Measurements from ENCODE around the gene GAS2L1. TPM values are rescaled to one million over a fixed set of nuclear protein-coding genes. Genes with fewer than 3 reads are reported as not detected.

Gene GAS2L1
- polyA plus RNA-seq, 1 donor (not counting 4 experiments of a cell fraction or from before 2014, with no cell fraction given), result 11.3 TPM

DNA sequence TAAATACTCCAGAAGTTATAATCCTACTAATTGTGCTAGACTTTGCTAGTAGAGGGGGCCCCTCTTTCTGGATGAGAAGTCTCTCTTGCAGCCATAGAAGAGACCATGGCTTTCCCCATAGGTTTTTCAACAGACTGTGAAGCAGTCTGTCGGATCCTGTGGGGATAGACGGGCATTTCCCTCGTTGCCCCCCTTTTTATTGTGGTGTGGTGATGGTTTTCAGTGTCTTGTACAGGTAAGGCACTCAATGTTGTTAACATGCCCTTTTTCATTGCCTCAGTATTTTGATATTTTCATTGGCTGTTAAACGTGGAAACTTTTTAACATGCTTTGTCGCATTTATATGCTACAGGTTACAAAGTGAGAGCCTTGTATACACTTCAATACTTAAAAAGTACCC, 16.4 kb upstream of the GAS2L1 start:
- Histone ChIP-seq H3K9me1 (ENCODE audit: control insufficient read depth, extremely low read depth, insufficient read depth, low read length) (no peaks in the 10 kb centered on the region), H3K9ac (ENCODE audit: control insufficient read depth, extremely low read depth, insufficient read depth, low read length) (no peak overlapping the region), H2AFZ (ENCODE audit: control insufficient read depth, low read length) (no peak overlapping the region), H3K4me3 (ENCODE audit: control insufficient read depth in 2 of 3, extremely low read depth in 1 of 3, insufficient read depth in 2 of 3, low read depth in 1 of 3, low read length in 3 of 3) (no peak overlapping the region), H3K9me3 (ENCODE audit: control insufficient read depth, low read depth, low read length) (no peaks in the 10 kb centered on the region), H3K4me2 (ENCODE audit: control insufficient read depth, extremely low read depth, insufficient read depth, low read depth, low read length) (no peak overlapping the region), H4K20me1 (ENCODE audit: control insufficient read depth, extremely low read depth, insufficient read depth, low read length) (peaks cover 5% of the 10 kb centered on the region), H3K4me1 (ENCODE audit: control insufficient read depth, extremely low read depth, insufficient read depth, low read length) (no peaks in the 10 kb centered on the region), H3K36me3 (ENCODE audit: control insufficient read depth in 2 of 2, extremely low read depth in 1 of 2, insufficient read depth in 2 of 2, low read length in 2 of 2) (peaks cover 46 to 67% of the 10 kb centered on the region in 2 experiments), H3K27ac (ENCODE audit: control insufficient read depth, insufficient read depth, low read length) (no peak overlapping the region), H3K79me2 (ENCODE audit: control insufficient read depth, insufficient read depth, low read length) (peaks cover 35% of the 10 kb centered on the region), H3K27me3 (ENCODE audit: control insufficient read depth, extremely low read depth, insufficient read depth, low read length) (no peaks in the 10 kb centered on the region)
- no peak for FAIRE-seq
- dilution Hi-C loops (cut with MboI; ENCODE audit: extremely low pct_ligation_motif_present, low sequenced_read_pairs), result no loop called here
- DNase-seq (ENCODE audit: low read depth, low spot score), result no peak
- TF ChIP-seq, protein P1, sequence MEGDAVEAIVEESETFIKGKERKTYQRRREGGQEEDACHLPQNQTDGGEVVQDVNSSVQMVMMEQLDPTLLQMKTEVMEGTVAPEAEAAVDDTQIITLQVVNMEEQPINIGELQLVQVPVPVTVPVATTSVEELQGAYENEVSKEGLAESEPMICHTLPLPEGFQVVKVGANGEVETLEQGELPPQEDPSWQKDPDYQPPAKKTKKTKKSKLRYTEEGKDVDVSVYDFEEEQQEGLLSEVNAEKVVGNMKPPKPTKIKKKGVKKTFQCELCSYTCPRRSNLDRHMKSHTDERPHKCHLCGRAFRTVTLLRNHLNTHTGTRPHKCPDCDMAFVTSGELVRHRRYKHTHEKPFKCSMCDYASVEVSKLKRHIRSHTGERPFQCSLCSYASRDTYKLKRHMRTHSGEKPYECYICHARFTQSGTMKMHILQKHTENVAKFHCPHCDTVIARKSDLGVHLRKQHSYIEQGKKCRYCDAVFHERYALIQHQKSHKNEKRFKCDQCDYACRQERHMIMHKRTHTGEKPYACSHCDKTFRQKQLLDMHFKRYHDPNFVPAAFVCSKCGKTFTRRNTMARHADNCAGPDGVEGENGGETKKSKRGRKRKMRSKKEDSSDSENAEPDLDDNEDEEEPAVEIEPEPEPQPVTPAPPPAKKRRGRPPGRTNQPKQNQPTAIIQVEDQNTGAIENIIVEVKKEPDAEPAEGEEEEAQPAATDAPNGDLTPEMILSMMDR (optimal IDR thresholded peaks at IDR 0.05 in 1 of 3, IDR thresholded peaks at IDR 0.05 in 1 of 3, conservative IDR thresholded peaks at IDR 0.05 in 1 of 3; ENCODE audit: extremely low read depth in 1 of 3, insufficient read depth in 2 of 3, low read length in 3 of 3), result no peak
- TF ChIP-seq EZH2 (IDR thresholded peaks at IDR 0.05; ENCODE audit: low read length), result no peak

DNA sequence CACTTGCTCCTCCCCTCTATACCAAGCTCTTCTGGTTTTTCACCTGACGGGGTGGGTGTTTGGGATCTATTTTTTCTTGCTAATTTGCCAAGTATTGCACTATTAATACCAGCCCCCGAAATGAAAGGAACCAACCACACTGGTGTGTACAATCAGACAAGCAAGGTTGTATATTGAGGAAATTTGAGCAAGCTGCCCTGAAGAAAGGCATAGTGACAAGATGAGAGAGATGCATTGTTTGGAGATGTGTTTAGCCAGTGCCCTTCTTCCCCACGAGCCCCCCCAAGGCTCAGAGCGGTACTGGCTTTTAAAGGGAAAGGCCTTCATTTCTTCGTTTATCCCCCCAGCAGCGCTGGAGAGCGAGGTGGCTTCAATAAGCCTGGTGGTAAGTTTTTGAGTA, 15.2 kb upstream of the GAS2L1 start:
- no peaks in the 10 kb centered on the region for H3K4me1 ChIP-seq (ENCODE audit: control insufficient read depth, extremely low read depth, insufficient read depth, low read length)
- no peak overlapping the region for H3K27ac ChIP-seq (ENCODE audit: control insufficient read depth, insufficient read depth, low read length)
- peaks cover 47 to 72% of the 10 kb centered on the region in 2 experiments for H3K36me3 ChIP-seq (ENCODE audit: control insufficient read depth in 2 of 2, extremely low read depth in 1 of 2, insufficient read depth in 2 of 2, low read length in 2 of 2)
- DNase-seq (ENCODE audit: low read depth, low spot score), result no peak
- no peak overlapping the region for H3K4me2 ChIP-seq (ENCODE audit: control insufficient read depth, extremely low read depth, insufficient read depth, low read depth, low read length)
- no peaks in the 10 kb centered on the region for H3K27me3 ChIP-seq (ENCODE audit: control insufficient read depth, extremely low read depth, insufficient read depth, low read length)
- no peak overlapping the region for H3K9ac ChIP-seq (ENCODE audit: control insufficient read depth, extremely low read depth, insufficient read depth, low read length)
- no peak for FAIRE-seq
- no peaks in the 10 kb centered on the region for H3K9me3 ChIP-seq (ENCODE audit: control insufficient read depth, low read depth, low read length)
- no peak overlapping the region for H3K4me3 ChIP-seq (ENCODE audit: control insufficient read depth in 2 of 3, extremely low read depth in 1 of 3, insufficient read depth in 2 of 3, low read depth in 1 of 3, low read length in 3 of 3)
- no peak for TF ChIP-seq EZH2 (IDR thresholded peaks at IDR 0.05; ENCODE audit: low read length)
- TF ChIP-seq, protein P1 (optimal IDR thresholded peaks at IDR 0.05 in 1 of 3, IDR thresholded peaks at IDR 0.05 in 1 of 3, conservative IDR thresholded peaks at IDR 0.05 in 1 of 3; ENCODE audit: extremely low read depth in 1 of 3, insufficient read depth in 2 of 3, low read length in 3 of 3), result no peak
- no peak overlapping the region for H2AFZ ChIP-seq (ENCODE audit: control insufficient read depth, low read length)
- H4K20me1 ChIP-seq (ENCODE audit: control insufficient read depth, extremely low read depth, insufficient read depth, low read length), result peaks cover 5% of the 10 kb centered on the region
- H3K79me2 ChIP-seq (ENCODE audit: control insufficient read depth, insufficient read depth, low read length), result peaks cover 30% of the 10 kb centered on the region
- dilution Hi-C loops (cut with MboI; ENCODE audit: extremely low pct_ligation_motif_present, low sequenced_read_pairs), result no loop called here
- no peaks in the 10 kb centered on the region for H3K9me1 ChIP-seq (ENCODE audit: control insufficient read depth, extremely low read depth, insufficient read depth, low read length)
